OCI-LY7 (cell line): Measurements from ENCODE around the gene KCNN3.

ENCODE experiments used
- EZH2phosphoT487 ChIP-seq: fragments of 200-600 bp; sonication (generic); IDR thresholded peaks from 2 replicates; pipeline ENCODE4 v1.6.1; 2018; ENCODE audit warnings: low read depth, borderline replicate concordance, mild to moderate bottlenecking, mixed run types, antibody characterized with exemption, low read length, moderate library complexity, mixed read lengths
- TF ChIP-seq, protein P1 (sequence below): fragments of 200-600 bp; sonication (generic); conservative IDR thresholded peaks from 2 replicates; pipeline ENCODE4 v1.5.1; 2014; ENCODE audit warnings: mild to moderate bottlenecking, antibody characterized with exemption, low read length, moderate library complexity, mixed read lengths

DNA sequence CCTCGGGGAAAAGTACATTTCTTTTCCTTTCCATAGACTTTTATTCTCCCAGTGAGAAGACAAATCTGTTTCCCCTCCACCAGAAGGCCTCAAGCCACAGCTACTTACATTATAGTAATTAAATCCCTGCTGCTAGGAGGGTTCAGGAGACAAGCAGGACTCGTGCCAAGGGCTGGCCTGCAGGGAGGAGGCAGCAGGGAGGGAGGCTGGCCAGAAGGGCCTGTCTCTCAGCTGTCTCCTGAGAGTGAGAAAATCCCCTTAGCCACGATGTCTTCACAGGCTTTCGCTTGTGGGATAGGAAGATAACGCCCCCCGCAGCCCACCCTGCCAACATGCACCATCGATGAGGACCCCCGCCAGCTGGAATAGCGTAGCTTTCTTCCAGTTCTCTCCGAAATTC lies 14.0 kb downstream of the KCNN3 start:
- TF ChIP-seq, protein P1, sequence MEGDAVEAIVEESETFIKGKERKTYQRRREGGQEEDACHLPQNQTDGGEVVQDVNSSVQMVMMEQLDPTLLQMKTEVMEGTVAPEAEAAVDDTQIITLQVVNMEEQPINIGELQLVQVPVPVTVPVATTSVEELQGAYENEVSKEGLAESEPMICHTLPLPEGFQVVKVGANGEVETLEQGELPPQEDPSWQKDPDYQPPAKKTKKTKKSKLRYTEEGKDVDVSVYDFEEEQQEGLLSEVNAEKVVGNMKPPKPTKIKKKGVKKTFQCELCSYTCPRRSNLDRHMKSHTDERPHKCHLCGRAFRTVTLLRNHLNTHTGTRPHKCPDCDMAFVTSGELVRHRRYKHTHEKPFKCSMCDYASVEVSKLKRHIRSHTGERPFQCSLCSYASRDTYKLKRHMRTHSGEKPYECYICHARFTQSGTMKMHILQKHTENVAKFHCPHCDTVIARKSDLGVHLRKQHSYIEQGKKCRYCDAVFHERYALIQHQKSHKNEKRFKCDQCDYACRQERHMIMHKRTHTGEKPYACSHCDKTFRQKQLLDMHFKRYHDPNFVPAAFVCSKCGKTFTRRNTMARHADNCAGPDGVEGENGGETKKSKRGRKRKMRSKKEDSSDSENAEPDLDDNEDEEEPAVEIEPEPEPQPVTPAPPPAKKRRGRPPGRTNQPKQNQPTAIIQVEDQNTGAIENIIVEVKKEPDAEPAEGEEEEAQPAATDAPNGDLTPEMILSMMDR = peak; percentile 47; the same call in 1 of the 2 replicates
- TF ChIP-seq EZH2phosphoT487 = no peak
